BLaER1 treated with 17β-estradiol and CSF1 and Interleukin-3, amounts not matched to agents 10 nM and 100 nM (cell line): ENCODE measurements around the gene TBC1D9B.

ENCODE experiments used
- H3K27ac ChIP-seq, 11 experiments: shearing (Covaris generic); formaldehyde crosslinking; 2 replicates each; pipeline ENCODE4 v1.8.1; 2022
- H3K27me3 ChIP-seq, 11 experiments: shearing (Covaris generic); formaldehyde crosslinking; 2 replicates each; pipeline ENCODE4 v1.8.1; 2022
- H3K36me3 ChIP-seq, 11 experiments: shearing (Covaris generic); formaldehyde crosslinking; 2 replicates each; pipeline ENCODE4 v1.8.1; 2022
- H3K4me1 ChIP-seq, 10 experiments: shearing (Covaris generic); formaldehyde crosslinking; 2 replicates each; pipeline ENCODE4 v1.8.1; 2022
- H3K4me2 ChIP-seq, 11 experiments: shearing (Covaris generic); formaldehyde crosslinking; 2 replicates each; pipeline ENCODE4 v1.8.1; 2022
- H3K4me3 ChIP-seq, 10 experiments: shearing (Covaris generic); formaldehyde crosslinking; 2 replicates each; pipeline ENCODE4 v1.8.1; 2022
- H3K9ac ChIP-seq, 11 experiments: shearing (Covaris generic); formaldehyde crosslinking; 2 replicates each; pipeline ENCODE4 v1.8.1; 2022
- H3K9me3 ChIP-seq, 11 experiments: shearing (Covaris generic); formaldehyde crosslinking; replicated peaks in 1 of 11; 2 replicates each; pipeline ENCODE4 v1.8.1; 2022
- H4K20me1 ChIP-seq, 11 experiments: shearing (Covaris generic); formaldehyde crosslinking; 2 replicates each; pipeline ENCODE4 v1.8.1; 2022
- Cebpa-rat ChIP-seq, 11 experiments: shearing (Covaris generic); IDR thresholded peaks; 2 replicates each; pipeline ENCODE4 v1.8.1; 2022

The TBC1D9B gene

DNA sequence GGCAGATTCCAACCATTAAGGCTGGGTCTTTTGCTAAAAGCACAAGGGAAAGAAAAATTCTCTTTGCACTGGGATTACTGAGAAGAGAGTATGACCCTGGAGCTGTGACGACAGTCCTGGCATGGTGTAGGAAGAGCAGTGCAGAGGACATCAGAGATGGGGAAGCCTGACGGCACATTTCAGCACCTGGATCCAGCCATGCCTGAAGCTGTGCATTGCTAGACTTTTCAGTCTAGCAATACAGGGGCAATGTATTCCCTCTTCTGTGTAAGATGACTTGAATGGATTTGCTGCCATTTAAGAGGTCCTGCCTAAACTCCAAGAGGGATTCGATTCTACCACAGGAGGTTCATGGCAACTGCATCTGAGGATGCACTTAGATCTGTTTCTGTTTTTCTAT is 36.7 kb downstream of the TBC1D9B start:
- Histone ChIP-seq H3K27me3 (no peaks in the 10 kb centered on the region), H3K9me3 (no peaks in the 10 kb centered on the region), H3K9ac (no peak overlapping the region), H3K27ac (no peak overlapping the region), H3K4me2 (no peak overlapping the region), H3K4me3 (no peak overlapping the region), H3K4me1 (peaks cover 27 to 40% (median 36%) of the 10 kb centered on the region in 10 experiments), H3K36me3 (peaks cover 80 to 99% (median 93%) of the 10 kb centered on the region in 11 experiments), H4K20me1 (peaks cover 0 to 67% (median 5%) of the 10 kb centered on the region in 11 experiments; a peak in 11 of 22 replicates)
- TF ChIP-seq Cebpa-rat (IDR thresholded peaks at IDR 0.05): no peak

DNA sequence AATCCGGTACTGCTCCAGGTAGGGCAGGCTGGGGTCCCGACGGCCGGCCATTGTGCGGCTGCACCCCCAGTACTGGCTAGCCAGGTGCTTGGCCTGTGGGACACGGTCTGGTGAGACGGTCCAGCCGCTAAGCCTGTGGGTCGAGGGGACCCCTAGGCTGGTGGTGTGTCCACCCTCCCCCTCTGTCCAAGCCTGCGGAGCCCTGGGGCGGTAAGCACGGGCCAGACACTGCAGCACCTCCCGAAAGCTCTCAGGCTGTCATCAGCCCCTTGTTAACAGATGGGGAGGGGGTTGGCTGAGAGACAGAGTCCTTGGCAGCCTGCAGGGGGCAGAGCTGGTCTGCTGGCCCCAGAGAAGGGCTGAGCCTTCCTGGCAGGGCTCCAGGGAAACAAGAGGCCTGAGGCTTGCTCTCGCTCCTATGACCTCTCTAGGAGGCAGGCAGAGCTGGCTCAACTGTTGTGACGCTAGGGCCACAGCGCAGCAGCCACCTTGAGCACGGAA is 37.2 kb downstream of the TBC1D9B start:
- H3K9me3 ChIP-seq: no peaks in the 10 kb centered on the region
- H3K36me3 ChIP-seq: peaks cover 77 to 97% (median 91%) of the 10 kb centered on the region in 11 experiments
- H3K4me1 ChIP-seq: peaks cover 27 to 42% (median 37%) of the 10 kb centered on the region in 10 experiments
- no peak overlapping the region for H3K9ac ChIP-seq
- H3K4me2 ChIP-seq: no peak overlapping the region
- H3K27me3 ChIP-seq: no peaks in the 10 kb centered on the region
- H3K4me3 ChIP-seq: no peak overlapping the region
- H4K20me1 ChIP-seq: peaks cover 0 to 67% (median 5%) of the 10 kb centered on the region in 11 experiments; a peak in 11 of 22 replicates
- no peak overlapping the region for H3K27ac ChIP-seq
- no peak for TF ChIP-seq Cebpa-rat (IDR thresholded peaks at IDR 0.05)

DNA sequence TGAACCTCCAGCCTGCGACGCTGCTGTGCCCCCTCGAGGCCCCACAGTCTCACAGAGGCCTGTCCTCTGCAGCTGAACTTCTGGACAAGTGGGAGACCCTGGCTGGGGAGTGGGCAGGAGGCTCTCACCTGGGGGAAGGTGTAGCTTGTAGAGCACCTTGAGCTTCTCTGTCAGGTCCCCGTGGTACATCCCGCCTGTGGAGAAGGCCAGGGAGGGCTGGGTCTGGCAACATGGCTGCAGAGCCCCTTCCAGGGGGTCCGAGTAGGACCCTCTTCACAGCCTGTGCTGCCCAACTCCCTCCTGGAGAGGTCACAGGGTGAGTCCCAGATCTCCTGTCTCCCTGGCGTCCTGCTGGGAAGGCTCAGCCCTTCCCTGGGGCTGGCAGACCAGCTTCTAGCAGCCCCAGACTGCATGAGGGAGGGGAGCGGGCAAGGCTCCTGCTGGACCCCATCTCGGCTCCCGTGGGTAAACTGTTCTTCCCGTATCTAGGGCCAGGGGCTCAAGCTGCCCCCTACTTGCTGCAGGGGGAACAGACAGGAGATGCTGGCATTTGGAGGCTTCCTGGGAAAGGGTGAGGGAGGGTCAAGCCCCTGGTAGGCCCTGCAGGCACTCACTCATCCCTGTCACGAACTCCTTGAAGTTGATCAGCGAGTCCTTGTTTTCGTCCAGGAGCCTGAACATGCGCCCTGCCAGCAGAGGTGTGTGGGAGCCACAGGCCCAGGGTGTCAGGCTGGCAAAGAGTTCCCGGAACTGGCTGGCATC is 37.9 kb downstream of the TBC1D9B start:
- Histone ChIP-seq H3K27me3 (no peaks in the 10 kb centered on the region), H4K20me1 (peaks cover 0 to 64% (median 4%) of the 10 kb centered on the region in 11 experiments; a peak in 11 of 22 replicates), H3K4me1 (peaks cover 27 to 44% (median 38%) of the 10 kb centered on the region in 10 experiments), H3K27ac (no peak overlapping the region), H3K4me3 (no peak overlapping the region), H3K9ac (no peak overlapping the region), H3K36me3 (peaks cover 77 to 97% (median 91%) of the 10 kb centered on the region in 11 experiments), H3K4me2 (no peak overlapping the region), H3K9me3 (no peaks in the 10 kb centered on the region)
- no peak for TF ChIP-seq Cebpa-rat (IDR thresholded peaks at IDR 0.05)

DNA sequence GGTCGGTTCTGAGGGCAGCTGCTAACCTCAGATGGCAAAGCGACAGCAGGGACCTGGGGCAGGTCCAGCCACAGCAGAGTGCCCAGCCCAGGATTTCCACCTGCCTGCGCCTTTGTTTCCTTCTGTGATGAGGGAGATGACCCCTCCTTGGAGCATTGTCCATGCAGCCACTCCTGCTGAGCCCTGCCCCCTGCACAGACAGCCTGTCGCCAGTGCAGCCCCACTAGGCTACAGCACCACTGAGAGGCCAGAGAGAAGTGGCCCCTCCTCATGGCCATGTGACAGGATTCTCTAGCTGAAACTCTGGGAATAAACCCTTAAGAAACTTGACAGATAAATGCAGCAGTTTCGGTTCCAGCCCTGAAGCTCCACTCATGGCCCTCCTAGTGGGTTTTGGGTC is 38.6 kb downstream of the TBC1D9B start:
- Histone ChIP-seq H3K4me3 (no peak overlapping the region), H3K4me2 (peak overlapping the region in 4 of 11 experiments; percentile 6 to 74 (median 68); a peak in 3 of 22 replicates), H4K20me1 (peaks cover 0 to 56% (median 0%) of the 10 kb centered on the region in 11 experiments; a peak in 10 of 22 replicates), H3K27me3 (no peaks in the 10 kb centered on the region), H3K4me1 (peaks cover 27 to 44% (median 38%) of the 10 kb centered on the region in 10 experiments), H3K27ac (no peak overlapping the region; a peak in 1 of 22 replicates), H3K9ac (peak overlapping the region in 1 of 11 experiments; percentile 60; a peak in 1 of 22 replicates), H3K36me3 (peaks cover 75 to 96% (median 89%) of the 10 kb centered on the region in 11 experiments), H3K9me3 (no peaks in the 10 kb centered on the region)
- TF ChIP-seq Cebpa-rat (IDR thresholded peaks at IDR 0.05): no peak

DNA sequence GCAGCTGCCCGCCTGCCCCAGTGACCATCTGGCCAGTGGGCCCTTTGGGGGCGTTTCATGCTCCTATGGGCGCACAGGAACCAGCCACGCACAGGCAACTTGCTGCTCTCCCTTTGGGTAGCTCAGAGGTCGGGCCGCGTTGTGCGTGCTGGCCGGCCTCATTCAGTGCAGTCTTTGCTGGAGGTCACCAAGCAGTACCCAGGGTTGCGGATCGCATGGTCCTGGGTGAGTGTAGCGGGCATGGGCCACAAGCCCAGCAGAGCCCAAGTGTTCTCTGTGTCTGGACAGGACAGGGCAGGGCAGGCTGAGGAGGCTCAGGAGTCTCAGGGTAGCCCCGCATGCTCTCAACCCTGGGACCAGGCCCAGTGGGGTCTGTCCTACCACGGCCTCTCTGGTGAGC is 39.2 kb downstream of the TBC1D9B start:
- H3K36me3 ChIP-seq: peaks cover 75 to 96% (median 89%) of the 10 kb centered on the region in 11 experiments
- TF ChIP-seq Cebpa-rat (IDR thresholded peaks at IDR 0.05): no peak
- H3K4me2 ChIP-seq: peak overlapping the region; percentile 4 to 87 (median 56); a peak in 14 of 22 replicates
- peaks cover 27 to 44% (median 38%) of the 10 kb centered on the region in 10 experiments for H3K4me1 ChIP-seq
- peak overlapping the region in 3 of 11 experiments; percentile 9 to 60 (median 13); a peak in 1 of 22 replicates for H3K9ac ChIP-seq
- peak overlapping the region in 1 of 11 experiments; percentile 77; a peak in 2 of 22 replicates for H3K27ac ChIP-seq
- H3K4me3 ChIP-seq: no peak overlapping the region
- H3K27me3 ChIP-seq: no peaks in the 10 kb centered on the region
- peaks cover 0 to 51% (median 0%) of the 10 kb centered on the region in 11 experiments; a peak in 10 of 22 replicates for H4K20me1 ChIP-seq
- H3K9me3 ChIP-seq: peaks cover 0 to 4% (median 0%) of the 10 kb centered on the region in 11 experiments; a peak in 3 of 22 replicates

DNA sequence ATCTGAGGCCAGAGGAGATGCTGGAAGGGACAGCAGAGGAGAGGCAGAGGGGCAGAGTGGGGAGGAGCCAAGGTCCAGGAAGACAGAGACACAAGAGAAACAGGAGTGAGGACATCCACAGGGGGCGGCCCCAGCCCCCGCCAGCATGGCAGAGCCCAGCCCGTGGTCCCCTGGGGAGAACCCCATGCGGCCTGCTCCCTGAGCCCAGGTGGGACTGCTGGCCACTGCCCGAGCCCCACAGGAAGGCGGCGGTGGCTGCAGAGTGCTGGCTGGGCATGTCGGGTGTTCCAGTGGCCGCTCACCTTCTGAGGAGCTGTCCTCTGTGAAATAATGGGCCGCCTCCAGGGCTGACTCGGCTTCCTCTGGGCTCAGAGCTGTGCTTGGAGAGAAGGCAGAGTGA is 40.2 kb downstream of the TBC1D9B start:
- peak overlapping the region in 10 of 11 experiments; percentile 15 to 68 (median 49); a peak in 15 of 22 replicates for H3K9ac ChIP-seq
- no peak overlapping the region for H3K4me3 ChIP-seq
- H3K27me3 ChIP-seq: no peaks in the 10 kb centered on the region
- peaks cover 0 to 55% (median 5%) of the 10 kb centered on the region in 11 experiments; a peak in 10 of 22 replicates for H4K20me1 ChIP-seq
- peak overlapping the region; percentile 5 to 87 (median 56); a peak in 20 of 22 replicates for H3K4me2 ChIP-seq
- H3K4me1 ChIP-seq: peaks cover 27 to 44% (median 38%) of the 10 kb centered on the region in 10 experiments
- H3K9me3 ChIP-seq: peaks cover 0 to 14% (median 7%) of the 10 kb centered on the region in 11 experiments; a peak in 17 of 22 replicates
- H3K36me3 ChIP-seq: peaks cover 75 to 96% (median 89%) of the 10 kb centered on the region in 11 experiments
- TF ChIP-seq Cebpa-rat (IDR thresholded peaks at IDR 0.05): no peak
- peak overlapping the region in 10 of 11 experiments; percentile 8 to 77 (median 58); a peak in 17 of 22 replicates for H3K27ac ChIP-seq

DNA sequence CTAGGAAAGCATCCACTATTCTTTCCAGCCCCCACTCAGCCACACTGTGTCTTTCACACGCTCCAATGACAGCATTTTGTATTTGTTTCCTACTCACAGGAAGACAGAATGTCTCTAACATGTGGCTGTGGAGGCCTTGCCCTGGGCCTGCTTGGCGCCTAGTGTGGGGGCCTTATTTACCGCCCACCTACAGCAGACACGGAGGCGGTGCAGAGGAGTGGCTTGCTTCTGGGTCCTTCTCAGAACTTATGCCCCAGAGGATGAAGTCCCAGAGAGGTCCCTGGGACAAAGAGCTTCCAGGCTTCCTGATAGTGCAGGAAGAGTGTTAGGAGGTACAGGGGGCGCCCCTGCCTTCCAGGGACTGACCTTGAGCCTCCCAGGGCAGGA is 40.6 kb downstream of the TBC1D9B start:
- peak overlapping the region in 9 of 11 experiments; percentile 15 to 68 (median 57); a peak in 13 of 22 replicates for H3K9ac ChIP-seq
- H3K27me3 ChIP-seq: no peaks in the 10 kb centered on the region
- no peak for TF ChIP-seq Cebpa-rat (IDR thresholded peaks at IDR 0.05)
- H3K4me1 ChIP-seq: peaks cover 27 to 44% (median 38%) of the 10 kb centered on the region in 10 experiments
- H3K36me3 ChIP-seq: peaks cover 75 to 96% (median 89%) of the 10 kb centered on the region in 11 experiments
- peak overlapping the region in 10 of 11 experiments; percentile 8 to 77 (median 58); a peak in 16 of 22 replicates for H3K27ac ChIP-seq
- no peak overlapping the region for H3K4me3 ChIP-seq
- H3K4me2 ChIP-seq: peak overlapping the region; percentile 5 to 87 (median 56); a peak in 17 of 22 replicates
- H3K9me3 ChIP-seq: peaks cover 0 to 18% (median 11%) of the 10 kb centered on the region in 11 experiments; a peak in 18 of 22 replicates
- peaks cover 0 to 56% (median 5%) of the 10 kb centered on the region in 11 experiments; a peak in 10 of 22 replicates for H4K20me1 ChIP-seq

DNA sequence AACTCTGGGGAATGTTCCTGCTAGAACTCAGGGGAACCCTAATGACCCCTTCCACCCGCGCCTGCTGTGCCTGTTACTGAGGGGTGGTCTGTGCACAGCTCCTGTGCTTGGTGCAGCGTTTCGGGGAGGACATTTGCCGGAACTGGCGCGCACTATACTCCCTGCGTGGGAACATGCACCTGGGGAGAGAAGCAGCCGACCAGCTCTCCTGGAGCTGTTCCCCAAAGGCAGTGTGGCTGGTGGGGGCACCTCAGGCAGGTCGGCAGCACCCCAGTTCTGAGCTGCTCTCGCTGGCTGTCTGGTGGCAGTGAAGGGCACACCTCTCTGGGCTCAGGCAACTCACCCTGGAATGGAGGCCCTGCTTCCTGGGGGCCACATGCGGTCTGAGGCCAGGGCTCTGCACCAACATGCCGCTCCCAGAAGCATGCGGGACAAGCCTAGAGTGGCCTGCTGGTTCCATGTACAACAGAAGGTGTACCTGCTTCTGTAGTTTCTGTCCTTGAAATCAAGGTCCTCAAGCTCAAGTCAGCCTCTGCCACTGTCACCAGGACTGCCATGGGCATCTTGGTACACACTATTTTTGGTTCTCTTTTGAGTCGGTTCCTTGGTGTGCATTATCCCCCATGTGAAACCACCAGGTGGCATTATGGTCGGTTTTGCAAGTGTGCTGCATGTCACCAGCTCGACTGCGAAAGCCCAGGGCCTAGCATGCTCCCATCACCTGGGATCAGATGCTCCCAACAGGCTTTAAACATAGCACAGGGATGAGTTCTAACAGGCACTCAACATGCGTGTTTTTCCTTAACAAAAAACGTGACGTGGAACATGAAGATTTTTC is 41.2 kb downstream of the TBC1D9B start:
- peaks cover 27 to 44% (median 38%) of the 10 kb centered on the region in 10 experiments for H3K4me1 ChIP-seq
- peak overlapping the region in 5 of 11 experiments; percentile 15 to 65 (median 60); a peak in 6 of 22 replicates for H3K9ac ChIP-seq
- H3K36me3 ChIP-seq: peaks cover 73 to 96% (median 92%) of the 10 kb centered on the region in 11 experiments
- peaks cover 0 to 56% (median 5%) of the 10 kb centered on the region in 11 experiments; a peak in 10 of 22 replicates for H4K20me1 ChIP-seq
- no peak overlapping the region for H3K4me3 ChIP-seq
- no peaks in the 10 kb centered on the region for H3K27me3 ChIP-seq
- no peak for TF ChIP-seq Cebpa-rat (IDR thresholded peaks at IDR 0.05)
- H3K27ac ChIP-seq: peak overlapping the region in 7 of 11 experiments; percentile 50 to 77 (median 67); a peak in 10 of 22 replicates
- peak overlapping the region; percentile 6 to 87 (median 56); a peak in 14 of 22 replicates for H3K4me2 ChIP-seq
- H3K9me3 ChIP-seq: peaks cover 0 to 21% (median 13%) of the 10 kb centered on the region in 11 experiments; a peak in 18 of 22 replicates
